HL-60 (cell line): ENCODE data around the gene EFNA1.

ENCODE experiments used
- CTCF ChIP-seq: IDR thresholded peaks from one replicate; pipeline ENCODE4 v1.5.1; 2011; ENCODE audit warnings: low read length, control low read depth, inconsistent platforms; ENCODE audit not compliant: insufficient read depth
- POLR2AphosphoS5 ChIP-seq: IDR thresholded peaks from 2 replicates; pipeline ENCODE4 v1.6.1; 2012; ENCODE audit warnings: low read depth
- TF ChIP-seq, protein P1 (sequence below): IDR thresholded peaks from 2 replicates; pipeline ENCODE4 v1.6.1; 2012; ENCODE audit warnings: low read depth; ENCODE audit not compliant: insufficient replicate concordance

GRCh38 chr1:155120253-155120652 is 7.4 kb upstream of the EFNA1 start:
- no peak for TF ChIP-seq CTCF
- TF ChIP-seq, protein P1, sequence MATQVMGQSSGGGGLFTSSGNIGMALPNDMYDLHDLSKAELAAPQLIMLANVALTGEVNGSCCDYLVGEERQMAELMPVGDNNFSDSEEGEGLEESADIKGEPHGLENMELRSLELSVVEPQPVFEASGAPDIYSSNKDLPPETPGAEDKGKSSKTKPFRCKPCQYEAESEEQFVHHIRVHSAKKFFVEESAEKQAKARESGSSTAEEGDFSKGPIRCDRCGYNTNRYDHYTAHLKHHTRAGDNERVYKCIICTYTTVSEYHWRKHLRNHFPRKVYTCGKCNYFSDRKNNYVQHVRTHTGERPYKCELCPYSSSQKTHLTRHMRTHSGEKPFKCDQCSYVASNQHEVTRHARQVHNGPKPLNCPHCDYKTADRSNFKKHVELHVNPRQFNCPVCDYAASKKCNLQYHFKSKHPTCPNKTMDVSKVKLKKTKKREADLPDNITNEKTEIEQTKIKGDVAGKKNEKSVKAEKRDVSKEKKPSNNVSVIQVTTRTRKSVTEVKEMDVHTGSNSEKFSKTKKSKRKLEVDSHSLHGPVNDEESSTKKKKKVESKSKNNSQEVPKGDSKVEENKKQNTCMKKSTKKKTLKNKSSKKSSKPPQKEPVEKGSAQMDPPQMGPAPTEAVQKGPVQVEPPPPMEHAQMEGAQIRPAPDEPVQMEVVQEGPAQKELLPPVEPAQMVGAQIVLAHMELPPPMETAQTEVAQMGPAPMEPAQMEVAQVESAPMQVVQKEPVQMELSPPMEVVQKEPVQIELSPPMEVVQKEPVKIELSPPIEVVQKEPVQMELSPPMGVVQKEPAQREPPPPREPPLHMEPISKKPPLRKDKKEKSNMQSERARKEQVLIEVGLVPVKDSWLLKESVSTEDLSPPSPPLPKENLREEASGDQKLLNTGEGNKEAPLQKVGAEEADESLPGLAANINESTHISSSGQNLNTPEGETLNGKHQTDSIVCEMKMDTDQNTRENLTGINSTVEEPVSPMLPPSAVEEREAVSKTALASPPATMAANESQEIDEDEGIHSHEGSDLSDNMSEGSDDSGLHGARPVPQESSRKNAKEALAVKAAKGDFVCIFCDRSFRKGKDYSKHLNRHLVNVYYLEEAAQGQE: no peak
- TF ChIP-seq POLR2AphosphoS5: no peak
